Measurements from ENCODE around the gene CPNE7. TPM values are rescaled to one million over a fixed set of nuclear protein-coding genes. Genes with fewer than 3 reads are reported as not detected.
A peak's percentile ranks its signal among the peaks of the same experiment; 100 is the strongest.

CPNE7 gene
- total RNA-seq: under 1 TPM in 1 of 2 donors, not detected in 1; 0.47 TPM
- polyA plus RNA-seq: under 1 TPM; 0.30 to 0.56 TPM

GRCh38 chr16:89575247-89576152 is at the start of gene CPNE7:
TSS of gene CPNE7 (plus strand) at chr16:89575758. CDS start at chr16:89575898, 140 bp downstream.
- H3K9me3 ChIP-seq (ENCODE audit: control insufficient read depth in 4 of 4, low read length in 3 of 4): no peaks in the 10 kb centered on the region
- WGBS: 4% methylated on average over 103 of the region's 103 CpGs
- H3K9ac ChIP-seq (ENCODE audit: low read depth in 1 of 2, low read length in 2 of 2): no peak within 1 kb of the TSS
- peak within 1 kb of the TSS in 1 of 3 donors; percentile 53 for H3K4me3 ChIP-seq (ENCODE audit: low read depth in 1 of 3, low read length in 3 of 3)
- no peak for DNase-seq (ENCODE audit: low spot score)
- peaks cover 0 to 3% (median 0%) of the 10 kb centered on the region in 4 donors for H3K27me3 ChIP-seq (ENCODE audit: control insufficient read depth in 4 of 4, insufficient read depth in 4 of 4, low read length in 3 of 4)
- H3K36me3 ChIP-seq (ENCODE audit: control insufficient read depth in 4 of 4, insufficient read depth in 3 of 4, low read depth in 1 of 4, low read length in 3 of 4): no peaks in the 10 kb centered on the region
- TF ChIP-seq SP1 (IDR thresholded peaks at IDR 0.05) (no peak), YY1 (IDR thresholded peaks at IDR 0.05) (no peak), JUND (IDR thresholded peaks at IDR 0.05) (no peak), MAX (IDR thresholded peaks at IDR 0.05) (no peak), NR2F2 (IDR thresholded peaks at IDR 0.05) (no peak), TAF1 (conservative IDR thresholded peaks at IDR 0.05) (no peak), CTCF (IDR thresholded peaks at IDR 0.05; ENCODE audit: low read depth, low read length, missing input control) (no peak), ATF3 (IDR thresholded peaks at IDR 0.05) (no peak), GABPA (IDR thresholded peaks at IDR 0.05 in 1 of 2, conservative IDR thresholded peaks at IDR 0.05 in 1 of 2) (no peak), ZBTB33 (IDR thresholded peaks at IDR 0.05) (no peak)
- H3K4me1 ChIP-seq (ENCODE audit: control insufficient read depth in 4 of 4, insufficient read depth in 4 of 4, low read length in 3 of 4): peaks cover 6 to 19% (median 15%) of the 10 kb centered on the region in 4 donors
- no peak within 1 kb of the TSS for H3K27ac ChIP-seq (ENCODE audit: low read depth in 1 of 2, low read length in 2 of 2)

GRCh38 chr16:89529097-89529496 is 46.5 kb upstream of the CPNE7 start:
- peaks cover 10 to 74% (median 35%) of the 10 kb centered on the region in 4 donors for H3K36me3 ChIP-seq (ENCODE audit: control insufficient read depth in 4 of 4, insufficient read depth in 3 of 4, low read depth in 1 of 4, low read length in 3 of 4)
- WGBS: 89% methylated on average over 16 of the region's 16 CpGs
- no peak overlapping the region for H3K9ac ChIP-seq (ENCODE audit: low read depth in 1 of 2, low read length in 2 of 2)
- no peaks in the 10 kb centered on the region for H3K27me3 ChIP-seq (ENCODE audit: control insufficient read depth in 4 of 4, insufficient read depth in 4 of 4, low read length in 3 of 4)
- no peak for DNase-seq (ENCODE audit: low spot score)
- H3K27ac ChIP-seq (ENCODE audit: low read depth in 1 of 2, low read length in 2 of 2): no peak overlapping the region
- H3K9me3 ChIP-seq (ENCODE audit: control insufficient read depth in 4 of 4, low read length in 3 of 4): no peaks in the 10 kb centered on the region
- no peak for TF ChIP-seq ATF3 (IDR thresholded peaks at IDR 0.05)
- TF ChIP-seq SP1 (IDR thresholded peaks at IDR 0.05): no peak
- no peak for TF ChIP-seq ZBTB33 (IDR thresholded peaks at IDR 0.05)
- no peak for TF ChIP-seq CTCF (IDR thresholded peaks at IDR 0.05; ENCODE audit: low read depth, low read length, missing input control)
- TF ChIP-seq RXRA (IDR thresholded peaks at IDR 0.05): no peak
- no peak for TF ChIP-seq HNF4A (conservative IDR thresholded peaks at IDR 0.05)
- TF ChIP-seq RAD21 (IDR thresholded peaks at IDR 0.05): no peak
- no peak for TF ChIP-seq NR2F2 (IDR thresholded peaks at IDR 0.05)
- no peak for TF ChIP-seq MAX (IDR thresholded peaks at IDR 0.05)
- no peak for TF ChIP-seq GABPA (IDR thresholded peaks at IDR 0.05 in 1 of 2, conservative IDR thresholded peaks at IDR 0.05 in 1 of 2)
- TF ChIP-seq TAF1 (conservative IDR thresholded peaks at IDR 0.05): no peak
- TF ChIP-seq JUND (IDR thresholded peaks at IDR 0.05): no peak
- no peak for TF ChIP-seq HNF4G (IDR thresholded peaks at IDR 0.05)
- TF ChIP-seq EGR1 (IDR thresholded peaks at IDR 0.05; ENCODE audit: low read depth in 2 of 2): no peak
- no peak for TF ChIP-seq FOXA2 (IDR thresholded peaks at IDR 0.05)
- H3K4me1 ChIP-seq (ENCODE audit: control insufficient read depth in 4 of 4, insufficient read depth in 4 of 4, low read length in 3 of 4): peaks cover 0 to 7% (median 3%) of the 10 kb centered on the region in 4 donors
- no peak overlapping the region for H3K4me3 ChIP-seq (ENCODE audit: low read depth in 1 of 3, low read length in 3 of 3)
